H1 (cell line): ENCODE measurements around the gene ADAM12. TPM values are rescaled to one million over a fixed set of nuclear protein-coding genes. Genes with fewer than 3 reads are reported as not detected.

ENCODE experiments used
- CTCF ChIA-PET: fragments of 300-600 bp; sonication (Branson Sonifier 250); formaldehyde crosslinking; loops from one replicate; lab custom pipeline; 2021; ENCODE audit not compliant: partially characterized antibody; lab: Charles Lee
- POLR2A ChIA-PET: fragments of 300-600 bp; sonication (Branson Sonifier 250); formaldehyde crosslinking; loops from one replicate; lab custom pipeline; 2021; ENCODE audit warnings: inconsistent platforms; ENCODE audit not compliant: partially characterized antibody; lab: Charles Lee
- DNase-seq, 2 experiments: peaks; one replicate each; pipeline versions ENCODE4 v3.0.0 to v3.0.0-alpha.2; 2010 to 2022; ENCODE audit warnings: low spot score in 2 of 2, low read depth in 1 of 2, mixed read lengths in 1 of 2
- FAIRE-seq: peaks from 2 replicates; lab custom pipeline; 2011; peaks lifted over from hg19 to GRCh38; lab: Jason Lieb, UNC
- H2AFZ ChIP-seq: 2 replicates; pipeline ENCODE4 v1.8.1; 2012; ENCODE audit warnings: low read length, inconsistent platforms
- H2AK5ac ChIP-seq: 2 replicates; pipeline ENCODE4 v1.6.1; 2013; ENCODE audit warnings: low read depth, low read length
- H2BK120ac ChIP-seq: replicated peaks from 2 replicates; pipeline ENCODE3; 2013; ENCODE audit warnings: low read depth, low read length, inconsistent platforms
- H2BK12ac ChIP-seq: 2 replicates; pipeline ENCODE4 v1.6.1; 2013; ENCODE audit warnings: low read depth, low read length
- H2BK15ac ChIP-seq: 2 replicates; pipeline ENCODE4 v1.6.1; 2013; ENCODE audit warnings: low read length
- H2BK20ac ChIP-seq: 2 replicates; pipeline ENCODE4 v1.6.1; 2013; ENCODE audit warnings: low read length
- H2BK5ac ChIP-seq: 2 replicates; pipeline ENCODE4 v1.6.1; 2013; ENCODE audit warnings: low read depth, low read length
- H3K14ac ChIP-seq: 2 replicates; pipeline ENCODE4 v1.6.1; 2013; ENCODE audit warnings: inconsistent platforms; ENCODE audit not compliant: insufficient read length
- H3K18ac ChIP-seq: 2 replicates; pipeline ENCODE4 v1.6.1; 2013; ENCODE audit warnings: low read length; ENCODE audit errors: extremely low read depth
- H3K23ac ChIP-seq: 2 replicates; pipeline ENCODE4 v1.6.1; 2013; ENCODE audit warnings: inconsistent platforms; ENCODE audit not compliant: insufficient read length
- H3K23me2 ChIP-seq: 2 replicates; pipeline ENCODE4 v1.6.1; 2013; ENCODE audit warnings: low read depth, low read length
- H3K27ac ChIP-seq: 2 replicates; pipeline ENCODE4 v1.6.1; 2011; ENCODE audit warnings: low read depth, low read length, inconsistent platforms
- H3K27me3 ChIP-seq, 4 experiments: replicated peaks in 1 of 4; 1 replicate in 1 of 4; 2 replicates in 3 of 4; pipeline versions ENCODE4 v1.6.1 to v1.8.1; 2011 to 2013; ENCODE audit warnings: low read length in 3 of 4, mild to moderate bottlenecking in 3 of 4, inconsistent platforms in 2 of 4, mixed read lengths in 2 of 4, moderate library complexity in 1 of 4; ENCODE audit not compliant: control insufficient read depth in 3 of 4, insufficient read depth in 3 of 4; ENCODE audit errors: extremely low read depth in 1 of 4
- H3K36me3 ChIP-seq, 4 experiments: 2 replicates each; pipeline versions ENCODE4 v1.6.1 to v1.8.1; 2011 to 2013; ENCODE audit warnings: mild to moderate bottlenecking in 4 of 4, low read length in 3 of 4, moderate library complexity in 2 of 4, control low read depth in 1 of 4, inconsistent platforms in 1 of 4; ENCODE audit not compliant: insufficient read depth in 4 of 4, control insufficient read depth in 2 of 4
- H3K4ac ChIP-seq: replicated peaks from 2 replicates; pipeline ENCODE3; 2013; ENCODE audit warnings: low read length, low read depth, mixed read lengths, inconsistent platforms; ENCODE audit not compliant: insufficient read length
- H3K4me1 ChIP-seq, 4 experiments: replicated peaks in 1 of 4; 1 replicate in 1 of 4; 2 replicates in 3 of 4; pipeline versions ENCODE4 v1.6.1 to v1.8.1; 2011 to 2013; ENCODE audit warnings: low read length in 3 of 4, inconsistent platforms in 2 of 4, mixed read lengths in 1 of 4; ENCODE audit not compliant: insufficient read depth in 4 of 4, control insufficient read depth in 3 of 4
- H3K4me2 ChIP-seq, 2 experiments: 2 replicates each; pipeline versions ENCODE4 v1.6.1 to v1.8.1; 2011 to 2013; ENCODE audit warnings: low read depth in 2 of 2, low read length in 2 of 2, control low read depth in 1 of 2, inconsistent platforms in 1 of 2, mild to moderate bottlenecking in 1 of 2; ENCODE audit not compliant: insufficient read depth in 1 of 2
- H3K4me3 ChIP-seq, 4 experiments: fragments of 200-600, 300-600 bp in 1 of 4; sonication (generic), shearing (Covaris generic), sonication (Bioruptor Twin) in 1 of 4; 2 replicates each; pipeline versions ENCODE4 v1.5.1 to v1.8.1; 2011 to 2016; ENCODE audit warnings: low read length in 4 of 4, low read depth in 3 of 4, control low read depth in 2 of 4, inconsistent platforms in 2 of 4, mild to moderate bottlenecking in 2 of 4, mixed read lengths in 1 of 4, moderate library complexity in 1 of 4; ENCODE audit not compliant: insufficient read depth in 2 of 4; ENCODE audit errors: extremely low read depth in 1 of 4
- H3K56ac ChIP-seq: replicated peaks from 2 replicates; pipeline ENCODE3; 2013; ENCODE audit warnings: low read depth, mild to moderate bottlenecking, mixed read lengths, low read length, inconsistent platforms; ENCODE audit not compliant: insufficient read length
- H3K79me1 ChIP-seq: 2 replicates; pipeline ENCODE4 v1.6.1; 2013; ENCODE audit warnings: low read depth, low read length, control low read depth
- H3K79me2 ChIP-seq, 2 experiments: 2 replicates each; pipeline versions ENCODE4 v1.6.1 to v1.8.1; 2012 to 2013; ENCODE audit warnings: low read length in 2 of 2, mild to moderate bottlenecking in 2 of 2, inconsistent platforms in 1 of 2; ENCODE audit not compliant: insufficient read depth in 2 of 2, control insufficient read depth in 1 of 2
- H3K9ac ChIP-seq, 4 experiments: replicated peaks in 1 of 4; 1 replicate in 1 of 4; 2 replicates in 3 of 4; pipeline versions ENCODE4 v1.6.1 to v1.8.1; 2011 to 2013; ENCODE audit warnings: low read depth in 3 of 4, low read length in 3 of 4, control low read depth in 2 of 4, mild to moderate bottlenecking in 2 of 4, moderate library complexity in 2 of 4, inconsistent platforms in 1 of 4; ENCODE audit errors: extremely low read depth in 1 of 4
- H3K9me3 ChIP-seq, 2 experiments: 2 replicates each; pipeline versions ENCODE4 v1.6.1 to v1.8.1; 2012 to 2013; ENCODE audit warnings: mild to moderate bottlenecking in 2 of 2, moderate library complexity in 2 of 2, control low read depth in 1 of 2, inconsistent platforms in 1 of 2, low read depth in 1 of 2, low read length in 1 of 2, mixed read lengths in 1 of 2; ENCODE audit not compliant: insufficient read depth in 2 of 2
- H4K20me1 ChIP-seq, 2 experiments: replicated peaks in 1 of 2; 2 replicates each; pipeline versions ENCODE3 to v1.8.1; 2011 to 2013; ENCODE audit warnings: inconsistent platforms in 2 of 2, low read length in 2 of 2, mild to moderate bottlenecking in 1 of 2; ENCODE audit not compliant: insufficient read depth in 2 of 2, control insufficient read depth in 1 of 2
- H4K5ac ChIP-seq: 2 replicates; pipeline ENCODE4 v1.6.1; 2013; ENCODE audit warnings: low read length, low read depth, mixed read lengths, inconsistent platforms; ENCODE audit not compliant: insufficient read length
- H4K8ac ChIP-seq: 2 replicates; pipeline ENCODE4 v1.8.0; 2013; ENCODE audit warnings: mild to moderate bottlenecking, moderate library complexity, low read length, inconsistent platforms; ENCODE audit not compliant: insufficient read depth; ENCODE audit errors: extremely low read depth
- H4K91ac ChIP-seq: replicated peaks from 2 replicates; pipeline ENCODE3; 2013; ENCODE audit warnings: low read length, mixed read lengths, inconsistent platforms; ENCODE audit not compliant: insufficient read length
- BACH1 ChIP-seq: IDR thresholded peaks from 2 replicates; pipeline ENCODE4 v1.6.1; 2012; ENCODE audit warnings: low read length, improper control_type of control experiment
- BCL11A ChIP-seq, 2 experiments: IDR thresholded peaks; one replicate each; pipeline ENCODE4 v1.6.1; 2011; ENCODE audit warnings: low read depth in 2 of 2, low read length in 2 of 2, mild to moderate bottlenecking in 2 of 2
- FOSL1 ChIP-seq: IDR thresholded peaks from 2 replicates; pipeline ENCODE4 v1.6.1; 2011; ENCODE audit warnings: mild to moderate bottlenecking, low read depth, low read length, moderate library complexity; ENCODE audit not compliant: insufficient read depth
- HDAC2 ChIP-seq, 2 experiments: fragments of 300-600 bp in 1 of 2; sonication (generic) in 1 of 2; IDR thresholded peaks; 2 replicates each; pipeline ENCODE4 v1.6.1; 2011 to 2012; ENCODE audit warnings: low read depth in 2 of 2, low read length in 2 of 2, mild to moderate bottlenecking in 2 of 2, moderate library complexity in 2 of 2, borderline replicate concordance in 1 of 2, inconsistent platforms in 1 of 2
- HDAC6 ChIP-seq: IDR thresholded peaks from one replicate; pipeline ENCODE4 v1.7.1; 2012; ENCODE audit warnings: low read depth, mild to moderate bottlenecking, inconsistent platforms, low read length, moderate library complexity
- MAFK ChIP-seq: IDR thresholded peaks from 2 replicates; pipeline ENCODE4 v1.6.1; 2012; ENCODE audit warnings: low read depth, mild to moderate bottlenecking, improper control_type of control experiment, low read length
- MAX ChIP-seq: IDR thresholded peaks from 2 replicates; pipeline ENCODE4 v1.6.1; 2012; ENCODE audit warnings: inconsistent platforms
- POLR2AphosphoS5 ChIP-seq: IDR thresholded peaks from 2 replicates; pipeline ENCODE4 v1.6.1; 2011; ENCODE audit warnings: low read depth, low read length
- RAD21 ChIP-seq, 2 experiments: IDR thresholded peaks in 1 of 2; conservative IDR thresholded peaks in 1 of 2; 2 replicates each; pipeline ENCODE4 v1.6.1; 2011; ENCODE audit warnings: low read depth in 2 of 2, low read length in 2 of 2, improper control_type of control experiment in 1 of 2, inconsistent platforms in 1 of 2, mild to moderate bottlenecking in 1 of 2, moderate library complexity in 1 of 2
- SIN3A ChIP-seq, 2 experiments: IDR thresholded peaks in 1 of 2; conservative IDR thresholded peaks in 1 of 2; 2 replicates each; pipeline ENCODE4 v1.6.1; 2011 to 2012; ENCODE audit warnings: low read length in 2 of 2, improper control_type of control experiment in 1 of 2, low read depth in 1 of 2, mild to moderate bottlenecking in 1 of 2
- ZNF274 ChIP-seq: IDR thresholded peaks from 2 replicates; pipeline ENCODE4 v1.7.0; 2012; ENCODE audit warnings: low read length, borderline replicate concordance; ENCODE audit errors: extremely low read depth
- WGBS, 2 experiments: shearing (Covaris generic) in 1 of 2; methylation state at CpG; one replicate each; pipeline versions ENCODE4 v1.1.6 to v1.1.7; 2013 to 2015; ENCODE audit warnings: low lambda C conversion rate in 2 of 2, mixed read lengths in 2 of 2, inconsistent platforms in 1 of 2, low coverage in 1 of 2, missing lambda C conversion rate in 1 of 2; ENCODE audit not compliant: insufficient replicate concordance in 2 of 2, insufficient coverage in 1 of 2, insufficient read length in 1 of 2; ENCODE audit errors: extremely low coverage in 1 of 2, missing lambda C conversion rate in 1 of 2; 5-methylcytosine and 5-hydroxymethylcytosine counted together
- polyA plus RNA-seq, 7 experiments: library from polyadenylated mRNA; depleted of rRNA in 3 of 7; stranded (reverse) in 5 of 7; unstranded in 2 of 7; fragments of >200 nt in 5 of 7; fragments of 200-250 nt in 2 of 7; gene quantifications; 1 replicate in 5 of 7; 2 replicates in 1 of 7; 4 replicates in 1 of 7; pipeline versions ENCODE4 v1.2.1 to v1.2.3, GENCODE V29; 2011 to 2013; ENCODE audit warnings: missing spikeins in 2 of 7, mixed read lengths in 2 of 7
- total RNA-seq: library from RNA; stranded (reverse); fragmentation: NEBNext Ultra II Directional; extraction: Animal tissue kit (Norgen Biotek cat#: 25700); gene quantifications from 2 replicates; pipeline ENCODE4 v1.2.1, GENCODE V29; 2021
- TF ChIP-seq, protein P1 (sequence below): IDR thresholded peaks from 2 replicates; pipeline ENCODE4 v1.6.1; 2012; ENCODE audit warnings: low read length, inconsistent platforms

ADAM12 gene
- total and polyA plus RNA-seq, 2 of the 8 experiments (the other 6 are each of a cell fraction or from before 2014, with no cell fraction given) = 0.07 to 0.17 TPM

DNA sequence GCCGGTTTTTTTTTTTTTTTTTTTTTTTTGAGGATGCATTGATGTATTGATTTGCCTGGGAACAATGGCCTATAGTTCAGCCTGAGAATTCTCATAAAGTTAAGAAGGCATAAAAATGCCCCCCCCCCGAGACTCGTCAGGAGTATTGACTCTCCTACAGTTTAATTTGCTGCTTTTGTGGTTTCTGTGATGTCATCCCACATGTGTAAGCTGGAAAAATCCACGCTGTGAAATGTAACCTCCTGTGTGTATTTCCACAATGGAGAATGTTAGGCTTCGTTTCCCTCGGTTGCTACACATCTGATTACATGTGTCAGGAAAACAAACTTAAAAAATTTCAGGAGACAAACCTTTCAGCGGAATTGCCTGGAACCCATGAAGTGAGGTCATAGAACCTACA, 374.0 kb downstream of the ADAM12 start:
- H3K27ac ChIP-seq = no peak overlapping the region
- H2BK5ac ChIP-seq = no peak overlapping the region
- WGBS, 2 experiments = 87% methylated on average over 7 of the region's 7 CpGs; no CpG with 5 or more reads in 1 of the 2 experiments
- no peak overlapping the region for H2BK12ac ChIP-seq
- H3K23ac ChIP-seq = no peak overlapping the region
- CTCF ChIA-PET = interaction anchor here (1.2 kb wide), 1 partner anchor 34 kb away, joined by 3 read pairs; no protein-coding TSS in a partner anchor
- H2BK15ac ChIP-seq = no peak overlapping the region
- DNase-seq (no peak), FAIRE-seq (no peak)
- no peaks in the 10 kb centered on the region for H4K20me1 ChIP-seq
- no peak overlapping the region for H2AFZ ChIP-seq
- no peaks in the 10 kb centered on the region for H3K79me1 ChIP-seq
- no peak overlapping the region for H2BK20ac ChIP-seq
- no peak overlapping the region for H3K4ac ChIP-seq
- no peak overlapping the region for H3K14ac ChIP-seq
- no peaks in the 10 kb centered on the region for H3K27me3 ChIP-seq
- H3K4me1 ChIP-seq = no peaks in the 10 kb centered on the region; a peak in 1 of 7 replicates
- H3K23me2 ChIP-seq = no peaks in the 10 kb centered on the region
- no peak overlapping the region for H3K9ac ChIP-seq
- POLR2A ChIA-PET = no interaction called here
- H3K18ac ChIP-seq = no peak overlapping the region
- no peak overlapping the region for H2AK5ac ChIP-seq
- no peaks in the 10 kb centered on the region for H3K36me3 ChIP-seq
- no peak overlapping the region for H2BK120ac ChIP-seq
- H4K8ac ChIP-seq = no peak overlapping the region
- H3K4me3 ChIP-seq = no peak overlapping the region
- no peak overlapping the region for H4K5ac ChIP-seq
- H3K79me2 ChIP-seq = no peaks in the 10 kb centered on the region
- H3K56ac ChIP-seq = no peak overlapping the region
- H3K9me3 ChIP-seq = no peaks in the 10 kb centered on the region
- no peak overlapping the region for H4K91ac ChIP-seq
- no peak overlapping the region for H3K4me2 ChIP-seq
- TF ChIP-seq BACH1 (no peak), RAD21 (IDR thresholded peaks at IDR 0.05 in 1 of 2, conservative IDR thresholded peaks at IDR 0.05 in 1 of 2; ENCODE audit: low read depth in 2 of 2, low read length in 2 of 2) (no peak), BCL11A (IDR thresholded peaks at IDR 0.05; ENCODE audit: low read depth in 2 of 2, low read length in 2 of 2) (no peak), HDAC2 (IDR thresholded peaks at IDR 0.05; ENCODE audit: borderline replicate concordance in 1 of 2, low read depth in 2 of 2, low read length in 2 of 2) (no peak), MAX (no peak), SIN3A (conservative IDR thresholded peaks at IDR 0.05 in 1 of 2, IDR thresholded peaks at IDR 0.05 in 1 of 2; ENCODE audit: low read depth in 1 of 2, low read length in 2 of 2) (no peak), FOSL1 (no peak), ZNF274 (no peak), MAFK (no peak), HDAC6 (no peak), POLR2AphosphoS5 (no peak)
- TF ChIP-seq, protein P1, sequence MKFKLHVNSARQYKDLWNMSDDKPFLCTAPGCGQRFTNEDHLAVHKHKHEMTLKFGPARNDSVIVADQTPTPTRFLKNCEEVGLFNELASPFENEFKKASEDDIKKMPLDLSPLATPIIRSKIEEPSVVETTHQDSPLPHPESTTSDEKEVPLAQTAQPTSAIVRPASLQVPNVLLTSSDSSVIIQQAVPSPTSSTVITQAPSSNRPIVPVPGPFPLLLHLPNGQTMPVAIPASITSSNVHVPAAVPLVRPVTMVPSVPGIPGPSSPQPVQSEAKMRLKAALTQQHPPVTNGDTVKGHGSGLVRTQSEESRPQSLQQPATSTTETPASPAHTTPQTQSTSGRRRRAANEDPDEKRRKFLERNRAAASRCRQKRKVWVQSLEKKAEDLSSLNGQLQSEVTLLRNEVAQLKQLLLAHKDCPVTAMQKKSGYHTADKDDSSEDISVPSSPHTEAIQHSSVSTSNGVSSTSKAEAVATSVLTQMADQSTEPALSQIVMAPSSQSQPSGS = no peak
